SU-DHL-6 (cell line): Measurements from ENCODE around the gene GTF3C2.

Experiments
- CTCF ChIP-seq: fragments of 200-600 bp; sonication (generic); IDR thresholded peaks from one replicate; pipeline ENCODE4 v1.5.1; 2017; ENCODE audit warnings: antibody characterized with exemption, mild to moderate bottlenecking, low read length, moderate library complexity; ENCODE audit not compliant: insufficient read depth, poor library complexity, severe bottlenecking
- EZH2phosphoT487 ChIP-seq: fragments of 200-600 bp; sonication (generic), shearing (Covaris generic); conservative IDR thresholded peaks from 2 replicates; pipeline ENCODE4 v1.6.1; 2018; ENCODE audit warnings: mild to moderate bottlenecking, antibody characterized with exemption, low read length, moderate library complexity, mixed read lengths

- TF ChIP-seq CTCF (no peak), EZH2phosphoT487 (no peak)
Observed at GRCh38 chr2:27398962-27399361, 42.4 kb upstream of the GTF3C2 start.
